Activated T-cell treated with anti-CD3 and anti-CD28 coated beads, Interleukin-2, amount 50 U/mL, for 1 hour (primary cell): ENCODE results near the gene SPCS3.
"Not testable (repeated sequence)": the region's sequence is repeated elsewhere in the genome, so short reads cannot be mapped to it uniquely, and the experiment has no call there.

Experiments used
- DNase-seq: peaks from one replicate; pipeline ENCODE4 v3.0.0-alpha.2; 2020

Gene SPCS3

DNA sequence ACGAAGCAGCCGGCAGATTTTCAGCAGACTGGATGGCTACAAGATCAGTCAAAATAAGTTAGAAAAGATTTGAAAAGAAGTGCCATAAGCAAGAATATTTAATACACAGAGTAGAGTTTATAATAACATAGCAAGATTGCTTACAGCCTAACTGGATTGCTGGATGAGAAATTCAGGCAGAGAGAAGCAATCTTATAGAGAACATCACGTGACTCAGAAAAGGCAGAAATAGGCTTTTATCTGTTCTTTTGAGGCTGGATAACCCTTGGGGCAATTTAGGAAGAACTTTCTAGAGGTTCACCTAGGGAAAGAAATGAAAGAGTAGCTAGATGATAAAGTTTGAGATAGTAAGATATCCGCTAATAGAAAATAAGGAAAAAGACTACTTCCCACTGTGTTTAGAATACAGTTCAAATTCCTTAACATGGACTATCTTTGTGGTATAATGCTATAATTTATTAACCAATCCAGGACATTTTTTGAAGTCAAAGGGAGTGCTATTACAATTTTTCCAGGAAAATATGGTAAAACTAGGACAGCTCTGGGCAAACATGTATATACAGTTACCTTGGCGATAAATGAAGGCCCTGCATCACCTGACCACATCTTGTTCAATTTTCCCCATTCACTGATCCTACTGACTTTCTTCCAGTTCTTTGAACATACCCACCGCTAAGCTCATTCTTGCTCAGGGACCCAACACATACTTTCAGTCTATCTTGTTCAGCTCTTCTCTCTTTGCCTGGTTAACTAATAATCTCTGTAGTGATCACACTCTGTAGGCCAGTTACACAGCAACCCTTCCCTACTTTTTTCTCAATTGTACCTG lies 12.7 kb upstream of the SPCS3 start:
- DNase-seq = no peak

DNA sequence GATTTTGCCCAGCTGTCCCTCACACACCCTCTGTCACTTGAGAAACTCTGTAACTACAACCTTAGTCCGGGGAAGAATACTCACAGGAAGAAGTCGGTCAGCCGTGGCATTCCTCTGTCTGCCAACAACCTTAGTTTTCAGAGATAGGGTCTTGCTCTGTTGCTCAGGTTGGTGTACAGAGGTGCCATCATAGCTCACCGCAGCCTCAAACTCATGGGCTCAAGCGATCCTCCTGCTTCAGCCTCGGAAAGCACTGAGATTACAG lies 12.2 kb upstream of the SPCS3 start:
- no peak for DNase-seq

DNA sequence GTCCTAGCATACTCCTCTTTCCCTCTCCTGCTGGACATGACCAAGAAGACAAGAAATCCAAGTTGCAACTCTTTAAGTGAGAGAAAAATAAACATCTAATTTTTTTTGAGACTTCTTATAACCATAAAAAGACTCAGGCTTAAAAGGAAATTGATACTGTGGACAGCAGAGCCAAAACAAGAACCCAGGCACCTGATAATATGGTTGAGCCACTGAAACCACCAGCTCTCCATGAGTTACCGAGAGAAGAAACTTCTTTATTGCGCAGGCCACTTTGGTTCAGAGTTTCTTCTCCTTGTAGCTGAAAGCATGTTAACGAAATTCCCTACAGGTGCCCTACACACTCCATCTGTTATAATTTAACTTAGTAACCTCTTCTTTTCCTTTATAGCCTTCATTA lies 11.3 kb upstream of the SPCS3 start:
- no peak for DNase-seq

DNA sequence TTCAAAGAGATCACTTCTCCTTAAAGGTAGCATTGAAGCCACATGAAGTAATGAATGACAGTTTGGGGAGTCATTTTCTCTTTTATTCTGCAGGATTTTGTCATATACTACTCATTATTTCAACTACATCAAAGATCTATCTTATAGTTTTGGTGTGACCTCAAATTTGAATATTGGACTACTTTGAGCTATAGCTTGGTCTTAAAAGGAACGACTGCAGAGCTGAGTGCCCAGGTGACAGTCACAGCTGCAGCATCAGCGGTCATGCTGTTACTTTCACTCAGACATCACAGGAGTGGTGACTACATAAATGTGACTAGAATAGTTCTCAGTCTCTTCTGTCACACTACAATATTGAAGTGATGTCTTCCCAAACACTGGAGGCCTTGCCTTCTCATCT lies 10.7 kb upstream of the SPCS3 start:
- DNase-seq = no peak

DNA sequence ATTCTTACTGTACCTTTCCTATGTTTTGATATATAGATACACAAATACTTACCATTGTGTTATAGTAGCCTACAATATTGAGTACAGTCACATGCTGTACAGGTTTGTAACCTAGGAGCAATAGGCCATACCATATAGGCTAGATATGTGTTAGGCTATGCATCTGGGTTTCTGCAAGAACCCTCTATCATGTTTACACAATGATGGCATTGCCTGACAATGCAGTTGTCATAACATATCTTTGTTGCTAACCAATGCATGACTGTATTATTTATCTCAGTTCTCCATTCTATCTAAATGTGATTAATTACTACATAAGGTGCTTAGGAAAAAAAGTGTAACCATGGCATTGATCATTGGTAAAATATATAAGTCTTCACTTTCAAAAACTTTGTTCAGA lies 10.0 kb upstream of the SPCS3 start:
- DNase-seq = no peak

DNA sequence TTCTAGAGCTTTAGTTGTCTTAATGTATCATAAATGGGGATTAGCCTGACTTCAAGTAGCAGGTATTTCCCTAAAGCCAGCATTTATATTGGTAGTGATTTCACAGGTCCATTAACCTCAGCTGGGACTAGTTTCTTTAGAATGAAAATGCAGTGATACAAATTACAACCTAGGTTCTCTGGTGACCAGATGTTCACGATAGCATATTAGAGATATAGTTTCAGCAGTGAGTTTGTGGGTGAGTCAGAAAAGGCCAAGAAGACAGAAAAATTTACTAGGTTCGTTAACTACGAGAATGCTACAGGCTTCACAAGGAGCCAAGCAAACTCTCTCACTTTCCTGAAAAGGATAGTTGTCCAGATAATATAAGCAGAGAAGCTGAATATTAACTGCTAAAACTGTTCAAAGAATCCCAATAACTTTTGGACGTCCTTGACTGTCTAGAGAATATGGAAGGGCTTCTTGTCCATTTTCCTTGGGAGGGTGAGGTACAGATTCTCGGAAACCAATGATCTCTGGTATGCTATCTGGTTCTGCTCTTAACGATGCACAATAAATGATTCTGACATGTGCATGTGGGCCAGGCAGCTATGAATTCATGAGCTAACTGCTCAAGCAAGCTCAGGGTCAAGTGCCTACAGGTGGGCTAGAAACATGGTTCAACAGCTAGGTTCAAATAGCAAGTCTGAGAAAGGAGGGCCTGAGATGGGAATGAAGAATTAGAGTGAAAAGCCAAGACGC lies 6.0 kb upstream of the SPCS3 start:
- DNase-seq = no peak

DNA sequence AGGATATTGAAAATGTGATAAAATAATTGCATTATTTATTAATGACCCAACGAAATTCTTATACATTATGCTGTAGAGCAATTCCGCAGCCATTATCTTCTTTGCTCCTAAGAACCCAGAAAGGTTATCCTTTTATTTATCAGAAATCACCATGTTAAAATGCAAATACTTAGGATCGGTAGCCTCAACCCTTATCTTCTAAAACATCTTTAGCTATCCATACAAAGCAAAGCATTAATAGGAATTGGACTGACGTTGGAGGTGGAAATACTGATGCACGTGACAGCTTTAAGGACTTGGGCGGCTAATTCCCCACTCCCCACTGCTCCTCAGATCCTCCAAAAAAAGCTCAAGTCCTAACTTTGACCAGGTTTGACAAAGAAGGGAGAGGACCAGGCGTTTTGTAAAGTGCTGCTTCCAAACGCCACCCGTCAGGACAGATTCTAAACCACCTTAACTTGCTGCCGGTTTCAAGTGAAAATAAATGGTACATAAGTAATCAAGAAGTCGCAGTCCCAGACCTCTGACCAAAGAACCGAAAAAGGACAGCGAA lies 539 bp upstream of the SPCS3 start:
- DNase-seq = no peak

DNA sequence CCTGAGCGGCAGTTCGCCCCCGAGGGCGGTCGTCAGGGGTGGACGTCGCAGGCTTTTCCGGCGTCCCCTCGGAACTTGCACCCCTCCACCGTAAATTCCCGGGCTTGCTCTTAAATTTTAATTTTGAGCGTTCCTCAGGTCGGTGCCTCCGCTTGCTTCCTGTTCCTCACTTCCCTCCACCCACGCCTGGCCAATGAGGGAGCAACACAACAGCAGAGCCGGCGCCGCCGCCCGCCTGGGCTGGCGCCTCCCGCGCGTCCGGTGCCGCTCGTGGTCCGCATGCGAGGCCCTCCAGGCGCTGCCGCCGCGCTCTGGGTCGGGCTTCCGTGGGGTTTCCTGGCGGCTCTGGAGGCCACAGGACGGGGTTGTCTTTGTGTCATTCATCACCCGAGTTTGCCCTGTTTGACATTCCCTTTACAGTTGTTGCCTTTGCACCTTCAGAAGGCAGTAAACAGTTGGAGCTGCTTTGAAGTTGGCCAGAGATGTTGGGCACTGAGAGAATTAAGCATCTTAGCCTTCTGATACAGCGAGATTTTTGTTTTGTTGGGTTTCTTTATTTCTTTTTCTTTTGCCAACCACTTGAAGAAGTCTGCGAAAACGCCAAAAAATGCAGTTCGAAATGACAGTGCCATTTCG lies 692 bp downstream of the SPCS3 start:
- DNase-seq = peak; percentile 83

DNA sequence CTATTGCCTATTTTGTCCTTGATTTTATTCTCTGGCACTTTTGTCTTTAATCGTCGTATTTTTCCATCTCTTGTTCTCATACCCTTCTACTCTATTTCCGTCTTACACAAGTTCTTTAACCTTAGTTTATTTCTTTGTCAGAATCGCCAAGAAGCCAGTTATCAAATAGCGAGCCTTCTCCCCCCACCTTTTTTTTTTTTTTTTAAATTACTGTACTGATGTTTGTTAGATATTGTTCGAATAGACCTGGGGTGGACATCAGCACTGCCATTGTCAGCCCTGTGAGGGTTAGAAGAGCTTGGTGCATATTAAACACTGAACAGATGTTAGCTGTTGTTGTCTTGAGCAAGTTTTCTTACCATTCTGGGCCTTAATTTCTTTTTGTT lies 1.2 kb downstream of the SPCS3 start:
- DNase-seq = no peak

DNA sequence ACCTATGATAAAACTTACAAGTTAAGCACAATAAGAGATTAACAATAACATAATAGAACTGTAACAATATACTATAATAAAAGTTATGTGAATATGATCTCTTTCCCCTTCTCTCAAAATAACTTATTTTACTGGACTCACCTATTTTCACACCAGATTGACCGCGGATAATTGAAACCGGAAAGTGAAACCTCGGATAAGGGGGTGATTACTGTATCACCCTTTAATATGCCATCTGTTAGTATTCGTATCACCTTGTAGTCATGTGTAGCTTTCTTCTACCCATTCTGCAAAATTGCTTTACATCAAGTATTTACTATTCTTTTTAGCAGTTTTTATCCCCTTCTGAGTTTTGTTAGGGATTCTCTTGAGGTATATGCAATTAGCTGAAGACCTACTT lies 1.8 kb downstream of the SPCS3 start:
- no peak for DNase-seq

DNA sequence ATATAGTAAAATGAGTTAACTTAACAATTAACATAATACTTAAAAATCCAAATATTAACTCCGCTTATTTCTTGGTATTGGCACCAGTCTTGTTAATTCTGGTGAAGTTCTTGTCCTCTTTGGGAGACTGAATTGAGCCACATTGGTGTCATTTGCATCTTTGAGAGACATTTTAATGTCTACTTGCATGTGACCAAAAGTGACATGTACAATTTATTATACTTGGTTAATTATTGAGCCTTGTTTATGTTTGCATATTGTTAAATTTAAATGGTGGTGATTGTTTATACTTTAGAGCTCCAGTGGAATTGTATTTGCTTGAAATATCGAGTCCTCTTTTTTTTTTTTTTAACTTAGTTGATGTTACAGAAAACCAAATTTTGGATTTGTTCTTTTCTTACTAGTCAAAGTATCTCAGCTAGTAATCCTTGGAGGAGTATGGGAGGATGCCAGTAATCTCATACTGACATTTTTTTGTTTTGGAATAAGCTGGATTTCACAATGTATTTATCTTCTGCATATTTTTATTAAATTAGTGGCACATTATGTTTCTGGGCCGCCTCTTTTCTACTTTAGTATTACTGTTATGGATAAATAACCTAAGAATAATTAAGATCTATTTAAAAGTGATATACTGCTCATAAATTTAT lies 3.9 kb downstream of the SPCS3 start:
- no peak for DNase-seq

DNA sequence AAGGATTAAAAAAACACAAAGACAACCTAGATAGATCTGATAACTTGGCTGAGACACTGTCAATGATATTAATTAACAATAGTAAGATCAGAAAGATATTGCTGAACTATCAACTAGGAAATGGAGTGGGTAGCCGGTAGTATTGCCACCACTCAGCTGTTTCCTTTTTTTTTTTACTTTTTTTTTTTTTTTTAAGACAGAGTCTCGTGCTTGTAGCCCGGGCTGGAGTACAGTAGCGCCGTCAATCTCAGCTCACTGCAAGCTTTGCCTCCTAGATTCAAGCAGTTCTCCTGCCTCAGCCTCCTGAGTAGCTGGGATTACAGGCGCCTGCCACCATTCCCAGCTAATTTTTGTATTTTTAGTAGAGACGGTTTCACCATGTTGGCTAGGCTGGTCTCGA lies 5.1 kb downstream of the SPCS3 start:
- not testable (repeated sequence) for DNase-seq

DNA sequence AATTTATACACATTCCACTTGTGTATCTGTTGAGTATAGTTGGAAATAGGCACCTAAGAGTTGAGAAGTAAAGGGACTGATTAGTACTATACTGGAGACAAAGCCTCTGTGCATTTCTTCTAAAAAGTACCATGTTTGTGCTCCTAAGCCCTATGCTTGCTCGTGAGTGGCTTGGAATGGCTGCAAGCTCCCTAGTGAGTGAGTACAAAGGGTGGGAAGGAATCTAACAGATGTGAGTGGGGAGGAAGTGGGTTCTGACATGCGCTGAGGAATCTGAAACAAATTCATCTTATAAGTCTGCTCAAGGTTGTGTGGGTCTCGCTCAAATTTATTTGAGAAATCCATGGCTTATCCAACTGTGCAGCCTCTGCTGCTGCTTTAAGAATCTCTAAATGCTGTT lies 13.3 kb downstream of the SPCS3 start:
- no peak for DNase-seq

DNA sequence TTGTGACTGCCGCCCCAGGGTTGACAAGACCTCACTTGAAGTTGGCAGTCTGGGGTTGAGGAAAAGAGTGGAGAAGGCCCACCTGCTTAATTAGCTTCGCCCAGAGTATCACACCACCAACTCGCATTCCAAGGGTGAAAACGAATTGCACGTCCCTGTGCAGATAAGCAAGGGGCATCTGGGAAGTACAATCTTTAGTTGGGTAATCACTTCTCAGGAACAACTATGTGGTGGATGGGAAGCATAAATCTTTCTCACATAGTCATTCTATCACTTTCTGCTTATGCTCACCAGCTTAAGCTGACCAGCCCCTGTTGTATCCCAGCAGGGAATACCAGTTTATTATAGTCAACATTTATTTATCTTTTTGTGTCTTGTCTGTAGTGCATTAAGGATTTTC lies 14.3 kb downstream of the SPCS3 start:
- DNase-seq = no peak

DNA sequence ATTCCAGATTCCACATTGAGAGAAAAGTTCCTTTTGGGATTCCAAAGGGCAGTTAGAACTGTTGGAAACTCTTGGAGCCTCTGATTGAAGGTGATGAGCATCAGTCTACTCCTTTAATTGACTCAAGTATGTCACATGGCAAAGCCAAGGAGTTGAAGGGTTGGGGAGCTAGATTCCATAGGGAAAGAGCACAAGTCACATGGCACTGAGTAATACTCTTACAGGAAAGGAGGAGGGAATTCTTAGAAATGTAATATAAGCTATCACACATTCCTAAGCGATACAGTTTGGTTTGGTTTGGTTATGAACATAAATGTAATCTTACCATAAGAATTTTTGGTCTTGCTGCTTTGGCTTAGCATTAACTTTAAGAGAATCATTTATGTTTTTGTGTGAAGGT lies 15.7 kb downstream of the SPCS3 start:
- DNase-seq = no peak

DNA sequence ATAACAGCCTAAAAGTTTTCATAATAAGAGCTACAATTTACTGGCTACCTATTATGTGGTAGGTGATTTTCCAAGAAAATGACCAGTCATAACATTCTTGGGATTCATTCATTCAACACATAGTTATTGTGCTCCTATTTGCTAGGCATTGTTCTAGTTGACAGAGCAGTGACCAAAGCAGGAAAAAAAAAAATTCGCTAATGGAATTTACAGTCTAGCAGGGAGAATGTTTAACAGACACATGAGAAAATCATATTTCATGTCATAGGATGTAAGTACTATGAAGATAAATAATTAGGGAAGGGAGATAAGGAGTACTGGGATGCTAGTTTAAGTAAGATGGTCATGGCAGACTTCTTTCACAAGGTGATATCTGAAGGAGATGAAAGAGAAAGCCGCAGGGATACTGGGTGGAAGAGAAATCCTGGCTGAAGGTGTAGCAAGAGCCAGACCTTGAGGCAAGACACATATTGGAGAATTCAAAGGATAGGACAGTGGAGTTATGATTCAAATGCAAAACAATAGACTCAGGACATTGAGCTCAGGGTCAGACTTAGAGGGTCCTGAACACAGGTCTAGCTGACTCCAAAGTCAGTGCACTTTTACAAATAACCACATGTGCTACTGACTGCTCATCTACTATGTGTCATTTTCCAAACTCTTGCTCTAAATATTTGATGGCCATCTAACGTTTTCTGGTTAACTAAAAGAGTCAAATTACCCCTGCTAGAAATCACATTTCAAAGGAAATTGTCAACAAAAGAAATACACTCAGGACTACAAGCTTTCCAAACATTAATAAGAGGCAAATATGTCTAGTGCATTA lies 20.4 kb downstream of the SPCS3 start:
- no peak for DNase-seq

DNA sequence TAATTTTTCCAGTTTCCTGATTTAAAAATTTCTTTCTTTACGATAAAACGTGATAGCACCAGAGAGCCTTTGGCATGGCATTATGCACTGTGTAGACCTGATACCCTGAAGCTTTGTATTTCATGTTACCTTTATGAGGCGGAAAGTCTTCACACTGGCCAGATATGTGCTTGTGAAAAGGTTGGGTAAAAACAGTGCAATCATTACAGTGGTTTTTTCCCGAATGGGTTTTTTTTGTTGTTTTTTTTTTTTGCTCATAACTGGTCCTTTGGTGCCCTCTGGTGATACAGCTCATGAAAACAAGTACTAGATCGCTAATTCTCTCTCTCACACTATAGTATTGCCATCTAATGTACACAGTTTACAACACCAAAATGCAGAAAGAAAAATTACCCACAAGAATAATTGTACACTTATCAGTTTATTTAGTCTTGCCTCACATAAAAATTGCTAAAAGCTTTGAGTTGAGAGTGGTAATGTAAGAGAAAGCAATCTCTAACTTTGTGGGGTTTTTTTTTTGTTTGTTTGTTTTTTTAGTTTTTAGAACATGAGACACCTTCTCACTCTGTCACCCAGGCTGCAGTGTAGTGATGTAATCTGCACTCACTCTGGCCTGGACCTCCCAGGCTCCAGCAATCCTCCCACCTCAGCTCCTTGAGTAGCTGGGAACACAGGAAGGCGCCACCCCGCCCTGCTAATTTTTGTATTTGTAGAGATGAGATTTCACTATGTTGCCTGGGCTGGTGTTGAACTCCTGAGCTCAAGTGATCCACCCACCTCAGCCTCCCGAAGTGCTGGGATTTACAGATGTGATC lies 21.3 kb downstream of the SPCS3 start:
- no peak for DNase-seq

DNA sequence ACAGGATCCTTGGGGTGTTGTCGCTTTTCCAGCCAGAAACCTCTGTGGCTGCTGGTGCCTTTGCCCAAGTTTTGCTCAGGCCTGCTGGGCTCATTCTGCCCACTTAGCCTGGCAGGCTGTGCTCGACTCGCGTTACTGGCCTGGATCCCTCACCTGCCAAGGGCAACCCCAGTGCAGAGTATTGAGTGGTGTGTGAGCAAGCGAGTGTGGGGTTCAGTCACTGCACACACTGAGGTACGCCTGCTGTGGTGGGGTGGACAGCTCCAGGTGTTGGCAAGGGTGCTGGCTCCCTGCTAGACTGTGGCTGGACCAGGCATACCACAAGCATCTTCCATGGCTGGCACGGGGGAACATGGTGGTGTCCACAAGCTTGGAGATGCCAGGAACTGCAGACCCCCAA lies 22.6 kb downstream of the SPCS3 start:
- no peak for DNase-seq

DNA sequence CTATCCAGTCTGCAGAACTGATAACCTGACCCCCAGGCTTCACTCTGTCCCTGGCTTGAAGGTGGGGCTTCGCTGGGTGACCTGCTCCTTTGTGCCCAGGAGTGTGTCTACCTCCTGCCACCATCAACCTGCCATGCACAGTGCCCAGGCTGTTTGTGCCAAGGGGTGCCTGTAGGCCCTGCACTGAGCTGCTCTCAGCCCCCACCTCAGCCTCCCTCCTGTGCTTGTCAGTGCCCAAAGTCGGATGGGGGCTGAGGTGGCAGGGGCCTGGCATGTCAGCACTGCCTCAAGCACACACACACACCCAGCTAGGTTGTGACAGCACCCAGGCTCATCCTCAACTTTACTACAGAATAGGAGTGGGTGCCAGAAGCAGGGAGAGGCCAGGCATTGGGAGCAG lies 23.5 kb downstream of the SPCS3 start:
- no peak for DNase-seq

DNA sequence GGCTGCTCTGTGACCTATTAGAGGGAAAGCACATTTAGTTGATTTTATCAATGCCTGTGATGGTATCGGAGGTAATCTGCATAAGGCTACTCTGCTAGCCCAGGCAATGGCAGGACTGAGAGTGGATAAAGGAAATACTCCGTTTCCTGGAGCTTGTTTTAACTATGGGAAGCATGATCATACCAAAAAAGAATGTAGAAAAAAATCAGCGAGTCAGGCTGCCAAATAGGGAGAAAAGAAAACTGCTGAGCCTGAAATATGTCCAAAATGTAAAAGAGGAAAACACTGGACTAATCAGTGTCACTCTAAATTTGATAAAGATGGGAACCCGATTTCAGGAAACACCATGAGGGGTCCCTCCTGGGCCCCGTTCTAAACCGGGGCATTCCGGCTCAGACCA lies 25.6 kb downstream of the SPCS3 start:
- DNase-seq = not testable (repeated sequence)

DNA sequence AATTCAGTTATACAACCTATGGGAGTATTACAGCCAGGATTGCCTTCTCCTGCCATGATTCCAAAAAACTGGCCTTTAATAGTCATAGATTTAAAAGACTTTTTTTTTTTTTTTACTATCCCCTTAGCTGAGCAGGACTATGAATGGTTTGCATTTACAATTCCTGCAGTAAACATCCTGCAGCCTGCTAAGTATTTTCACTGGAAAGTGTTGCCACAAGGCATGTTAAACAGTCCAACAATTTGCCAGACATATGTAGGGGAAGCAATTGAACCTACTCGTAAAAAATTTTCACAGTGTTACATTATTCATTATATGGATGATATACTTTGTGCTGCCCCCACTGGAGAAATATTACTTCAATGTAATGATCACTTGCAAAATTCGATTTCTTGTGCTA lies 27.1 kb downstream of the SPCS3 start:
- DNase-seq = not testable (repeated sequence)

DNA sequence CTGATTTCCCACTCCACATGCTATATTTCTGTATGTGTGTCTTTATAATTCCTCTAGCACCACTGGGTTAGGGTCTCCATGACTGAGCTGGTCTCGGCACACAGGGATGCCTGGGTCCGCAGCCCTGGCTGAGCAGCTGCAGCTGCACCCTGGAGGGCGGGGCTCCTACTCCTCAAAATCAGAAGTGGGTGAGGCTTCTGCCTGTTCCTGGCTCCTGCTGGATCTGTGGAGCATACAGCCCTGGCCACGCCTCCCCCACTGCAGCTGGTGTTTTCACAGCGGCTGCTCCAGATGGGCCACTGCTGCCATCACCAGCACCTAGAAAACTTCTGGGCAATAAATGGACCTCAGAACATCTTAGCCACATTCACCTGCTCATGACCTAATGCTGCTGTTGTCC lies 30.9 kb downstream of the SPCS3 start:
- DNase-seq = no peak
